Embryonic facial prominence (tissue), 1 donor: ENCODE measurements around the gene TRAPPC10.

ENCODE experiments used
- DNase-seq: peaks from one replicate; pipeline ENCODE4 v3.0.0-alpha.2; 2016; ENCODE audit errors: extremely low spot score

TRAPPC10 gene

GRCh38 chr21:44029460-44030087 is 17.5 kb downstream of the TRAPPC10 start:
- no peak for DNase-seq

GRCh38 chr21:44035244-44035643 is 23.1 kb downstream of the TRAPPC10 start:
- no peak for DNase-seq

- no peak for DNase-seq
Measured at GRCh38 chr21:44038063-44038462, 26.0 kb downstream of the TRAPPC10 start.

- DNase-seq, result no peak
Measured at GRCh38 chr21:44039828-44040227, 27.7 kb downstream of the TRAPPC10 start.

GRCh38 chr21:44043613-44044012 is 31.5 kb downstream of the TRAPPC10 start:
- no peak for DNase-seq

- no peak for DNase-seq
Measured at GRCh38 chr21:44046734-44047133, 34.6 kb downstream of the TRAPPC10 start.

- no peak for DNase-seq
Measured at GRCh38 chr21:44047996-44048560, 36.0 kb downstream of the TRAPPC10 start.

- no peak for DNase-seq
Measured at GRCh38 chr21:44049182-44049581, 37.1 kb downstream of the TRAPPC10 start.

- no peak for DNase-seq
Measured at GRCh38 chr21:44049606-44050005, 37.5 kb downstream of the TRAPPC10 start.

GRCh38 chr21:44050276-44050675 is 38.2 kb downstream of the TRAPPC10 start:
- DNase-seq, result no peak

- no peak for DNase-seq
Measured at GRCh38 chr21:44051462-44051941, 39.4 kb downstream of the TRAPPC10 start.

- no peak for DNase-seq
Measured at GRCh38 chr21:44052071-44052829, 40.1 kb downstream of the TRAPPC10 start.

- DNase-seq, result no peak
Measured at GRCh38 chr21:44052830-44053226, 40.7 kb downstream of the TRAPPC10 start.

GRCh38 chr21:44053567-44053966 is 41.5 kb downstream of the TRAPPC10 start:
- no peak for DNase-seq

- no peak for DNase-seq
Measured at GRCh38 chr21:44054710-44055109, 42.6 kb downstream of the TRAPPC10 start.

GRCh38 chr21:44057055-44057454 is 44.9 kb downstream of the TRAPPC10 start:
- no peak for DNase-seq

GRCh38 chr21:44057960-44058651 is 46.0 kb downstream of the TRAPPC10 start:
- DNase-seq, result no peak

GRCh38 chr21:44058652-44058964 is 46.5 kb downstream of the TRAPPC10 start:
- DNase-seq, result no peak

GRCh38 chr21:44058981-44059380 is 46.9 kb downstream of the TRAPPC10 start:
- no peak for DNase-seq

GRCh38 chr21:44059710-44060109 is 47.6 kb downstream of the TRAPPC10 start:
- no peak for DNase-seq

- no peak for DNase-seq
Measured at GRCh38 chr21:44062380-44062779, 50.3 kb downstream of the TRAPPC10 start.

GRCh38 chr21:44063151-44063912 is 51.2 kb downstream of the TRAPPC10 start:
- DNase-seq, result no peak
